IPS-NIHi7 (cell line): ENCODE data around the gene HOXD10.

Experiments used
- DNase-seq: peaks from one replicate; pipeline ENCODE4 v3.0.0; 2012; ENCODE audit warnings: mixed read lengths; ENCODE audit errors: extremely low spot score

The HOXD10 gene

DNA sequence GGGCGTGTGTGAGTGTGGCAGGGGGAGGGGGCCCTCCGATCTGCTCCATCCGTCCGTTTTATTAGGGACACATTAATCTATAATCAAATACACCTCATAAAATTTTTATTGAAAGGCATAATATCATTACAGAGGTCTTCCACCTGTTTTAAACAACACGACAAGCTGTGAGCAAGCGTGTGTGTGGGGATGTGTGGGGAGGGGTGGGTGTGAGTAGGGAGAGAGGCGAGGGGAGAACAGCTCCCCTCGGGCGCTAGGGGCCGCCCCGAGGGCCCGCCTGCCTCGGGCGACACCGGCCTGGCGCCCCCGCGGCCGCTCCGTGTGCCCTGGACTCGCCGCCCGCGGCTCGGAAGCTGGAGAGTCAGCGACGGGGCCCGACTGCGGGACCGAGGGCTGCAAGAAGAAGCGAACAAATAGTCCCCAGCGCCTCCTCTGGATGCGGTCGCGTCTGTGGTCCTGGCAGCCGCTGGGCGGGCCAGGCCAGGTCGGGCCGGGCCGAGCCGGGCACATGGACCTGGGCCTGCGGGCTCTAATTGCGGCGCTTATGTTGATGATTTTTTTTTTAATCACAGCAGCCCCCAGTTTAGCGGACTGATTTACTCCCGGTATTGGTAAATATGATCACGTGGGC, 5.6 kb downstream of the HOXD10 start:
- DNase-seq = no peak

DNA sequence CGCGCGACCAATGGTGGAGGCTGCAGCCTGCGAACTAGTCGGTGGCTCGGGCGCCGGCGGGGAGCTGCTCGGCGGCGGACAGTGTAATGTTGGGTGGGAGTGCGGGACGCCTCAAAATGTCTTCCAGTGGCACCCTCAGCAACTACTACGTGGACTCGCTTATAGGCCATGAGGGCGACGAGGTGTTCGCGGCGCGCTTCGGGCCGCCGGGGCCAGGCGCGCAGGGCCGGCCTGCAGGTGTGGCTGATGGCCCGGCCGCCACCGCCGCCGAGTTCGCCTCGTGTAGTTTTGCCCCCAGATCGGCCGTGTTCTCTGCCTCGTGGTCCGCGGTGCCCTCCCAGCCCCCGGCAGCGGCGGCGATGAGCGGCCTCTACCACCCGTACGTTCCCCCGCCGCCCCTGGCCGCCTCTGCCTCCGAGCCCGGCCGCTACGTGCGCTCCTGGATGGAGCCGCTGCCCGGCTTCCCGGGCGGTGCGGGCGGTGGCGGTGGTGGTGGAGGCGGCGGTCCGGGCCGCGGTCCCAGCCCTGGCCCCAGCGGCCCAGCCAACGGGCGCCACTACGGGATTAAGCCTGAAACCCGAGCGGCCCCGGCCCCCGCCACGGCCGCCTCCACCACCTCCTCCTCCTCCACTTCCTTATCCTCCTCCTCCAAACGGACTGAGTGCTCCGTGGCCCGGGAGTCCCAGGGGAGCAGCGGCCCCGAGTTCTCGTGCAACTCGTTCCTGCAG, 6.3 kb downstream of the HOXD10 start, which contains the start of gene HOXD9:
HOXD9 (plus strand) TSS at position 37 of the 728 bp plus-strand sequence; CDS start at position 87, 50 bp downstream.
- no peak for DNase-seq

GRCh38 chr2:176123411-176124109, 7.0 kb downstream of the HOXD10 start:
- no peak for DNase-seq

DNA sequence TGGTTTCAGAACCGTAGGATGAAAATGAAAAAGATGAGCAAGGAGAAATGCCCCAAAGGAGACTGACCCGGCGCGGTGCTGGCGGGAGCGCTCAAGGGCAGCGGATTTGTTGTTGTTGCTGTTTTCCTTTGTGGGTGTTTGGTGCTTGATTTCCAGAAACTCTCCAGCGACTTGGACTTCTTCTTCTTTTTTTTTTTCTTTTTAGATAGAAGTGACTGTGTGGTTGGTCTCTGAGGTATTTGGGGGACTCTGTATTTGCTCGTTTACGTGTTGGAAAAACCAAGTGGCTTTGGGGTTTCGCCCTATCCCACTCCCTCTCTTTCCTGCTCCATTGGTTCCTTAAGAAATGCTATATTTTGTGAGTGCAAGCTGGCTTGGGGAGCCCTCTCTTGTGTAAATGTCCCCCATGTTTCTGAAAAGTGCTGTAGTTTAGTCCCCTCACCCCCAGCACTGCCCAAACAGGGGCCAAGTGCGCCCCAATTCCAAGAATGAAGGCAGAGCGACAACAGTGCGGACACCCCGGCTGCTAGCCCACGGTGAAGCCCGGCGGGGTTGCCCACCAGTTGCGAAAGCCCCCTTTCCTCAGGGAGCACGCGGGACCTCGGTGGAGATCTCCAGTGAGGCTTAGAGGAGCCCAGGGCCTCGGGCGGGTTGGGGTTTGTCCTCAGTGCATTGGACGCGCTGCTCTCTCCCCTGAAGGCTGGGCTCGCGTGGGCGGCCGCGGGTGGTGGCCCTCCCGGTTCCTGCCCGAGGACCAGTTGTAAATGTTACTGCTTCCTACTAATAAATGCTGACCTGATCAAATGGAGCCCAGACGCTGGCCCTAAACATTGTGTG, 7.8 kb downstream of the HOXD10 start:
- DNase-seq = no peak

DNA sequence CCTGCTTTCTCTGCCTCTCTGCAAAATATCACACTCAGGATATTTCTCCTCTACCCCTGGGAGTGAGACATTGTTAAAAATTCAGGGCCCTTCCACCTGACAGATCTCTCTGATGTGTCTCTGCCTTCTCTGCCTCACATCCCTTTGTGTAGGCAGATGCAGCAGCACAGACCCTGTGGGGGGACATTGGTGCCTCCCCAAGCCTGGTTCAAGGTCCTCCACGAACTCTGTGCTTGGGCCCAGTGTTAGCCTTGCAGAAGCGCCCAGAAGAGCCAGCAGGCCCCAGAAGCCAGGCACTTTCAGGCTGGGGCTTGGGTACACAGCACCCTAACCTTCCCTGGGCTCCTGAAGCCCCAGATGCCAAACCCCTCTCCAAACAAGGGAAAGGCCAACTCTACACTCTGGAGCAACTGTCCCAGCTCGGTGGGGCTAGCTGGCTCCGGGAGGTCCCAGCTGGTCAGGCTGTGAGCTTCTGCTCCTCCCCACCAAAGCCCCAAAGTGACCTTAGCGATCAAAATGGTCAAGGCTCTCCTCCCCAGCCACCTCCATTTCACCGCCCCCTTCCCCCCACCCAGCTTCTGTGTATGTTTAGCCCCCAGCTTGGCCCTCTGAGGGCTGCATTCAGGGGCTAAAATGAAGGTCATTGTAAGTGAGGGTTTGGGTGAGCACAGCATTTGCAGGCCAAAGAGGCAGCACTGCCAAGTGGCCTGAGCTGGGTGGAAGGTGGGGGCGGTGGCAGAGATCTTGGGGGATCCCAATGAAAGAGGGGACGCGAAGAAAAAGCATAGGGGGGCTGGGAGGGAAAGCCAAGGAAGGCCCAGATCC, 8.6 kb downstream of the HOXD10 start:
- DNase-seq = no peak

DNA sequence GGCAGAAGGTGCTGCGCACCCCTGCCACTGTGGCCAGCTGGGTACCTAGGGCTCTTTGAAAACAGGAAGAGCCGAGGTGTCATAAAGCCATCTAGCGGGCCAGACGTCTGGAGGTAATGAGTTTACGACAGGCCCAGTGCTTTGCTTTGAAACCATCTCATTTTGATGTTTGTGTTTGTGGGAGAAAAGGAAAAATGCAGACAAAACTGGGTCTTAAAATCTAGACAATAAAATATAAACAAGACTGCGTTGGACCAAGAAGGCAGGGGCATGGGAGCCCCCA, 9.1 kb downstream of the HOXD10 start:
- DNase-seq = no peak

DNA sequence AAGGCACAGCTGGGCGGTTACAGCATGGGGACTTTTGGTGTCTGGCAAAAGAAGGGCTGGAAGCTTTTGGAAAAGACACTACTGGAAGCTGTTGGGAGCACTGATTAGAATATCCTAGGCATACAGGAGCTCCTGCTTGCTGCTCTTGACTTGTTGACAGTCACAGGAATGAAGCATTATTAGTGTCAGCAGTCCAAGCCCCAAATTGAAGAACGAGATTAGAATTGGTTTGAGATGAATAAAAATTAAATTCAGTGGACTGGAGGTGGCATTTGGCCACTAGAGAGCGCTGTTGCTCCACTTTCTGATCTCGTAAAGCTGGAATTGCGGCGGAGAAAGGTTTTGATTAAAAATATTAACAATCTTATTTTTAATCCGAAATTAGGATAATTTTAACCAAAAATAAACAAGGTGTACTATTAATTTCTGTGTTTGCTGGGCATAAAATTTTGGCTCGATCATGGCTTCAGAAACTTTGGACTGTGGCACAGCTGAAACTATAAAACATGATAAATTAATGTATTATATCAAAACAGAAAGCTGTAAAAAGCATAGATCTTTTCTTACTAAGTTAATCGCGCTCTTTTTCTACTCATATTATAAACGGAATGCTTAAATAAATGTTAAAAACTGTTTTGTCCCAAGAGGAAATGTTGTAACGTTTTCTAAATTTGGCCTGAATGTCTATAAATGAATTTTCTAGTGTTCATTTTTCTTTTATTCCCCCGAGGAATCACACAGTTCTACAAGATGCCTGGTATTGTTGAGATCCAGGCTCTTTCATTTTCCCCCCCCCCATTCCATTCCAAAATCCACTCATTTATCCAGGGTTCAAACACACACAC, 10.6 kb downstream of the HOXD10 start:
- no peak for DNase-seq

GRCh38 chr2:176127774-176128072, 11.1 kb downstream of the HOXD10 start:
- DNase-seq = no peak

- DNase-seq = no peak
Measured at GRCh38 chr2:176128172-176128981, 11.8 kb downstream of the HOXD10 start.

DNA sequence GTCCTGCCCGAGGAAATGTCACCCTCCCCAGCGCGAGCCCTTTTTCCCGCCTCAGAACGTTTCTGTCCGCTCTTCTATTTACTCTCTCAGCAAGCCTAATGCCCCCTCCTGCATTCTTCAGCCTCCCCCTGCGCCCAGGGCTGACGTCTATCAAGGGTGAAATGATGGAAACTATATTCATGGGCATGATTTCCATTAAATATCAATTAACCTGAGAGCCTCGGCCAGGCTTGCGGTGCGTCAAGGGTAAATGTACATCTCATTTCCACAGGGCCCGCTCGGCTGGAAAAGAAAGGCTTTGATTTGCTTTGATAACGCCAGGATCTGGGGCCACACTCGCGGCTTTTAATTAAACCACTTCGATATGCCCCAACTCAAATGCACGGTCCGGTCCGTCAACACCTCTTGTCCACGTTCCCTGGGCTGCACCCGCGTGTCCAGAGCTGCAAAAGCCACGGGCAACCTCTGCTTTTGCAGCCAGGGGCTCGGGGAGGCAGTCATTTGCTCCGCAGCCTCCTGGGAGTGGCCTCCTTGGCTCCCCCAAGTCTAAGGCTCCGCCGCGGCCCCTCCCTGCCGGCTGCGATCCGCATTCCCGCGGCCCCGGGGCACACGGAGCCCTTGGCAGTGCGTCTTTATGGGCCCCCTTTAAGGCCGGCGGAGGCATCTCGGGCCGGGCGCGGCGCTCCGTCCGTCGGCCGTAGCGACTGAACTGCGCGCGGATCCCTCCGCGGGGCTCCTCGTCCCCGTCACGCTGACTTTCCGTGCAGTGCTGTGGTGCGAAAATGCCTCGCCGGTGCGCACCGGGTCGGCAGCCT, 12.6 kb downstream of the HOXD10 start, which contains the start of gene HOXD8:
HOXD8 (plus strand) TSS at position 724 of the 815 bp plus-strand sequence. CDS start 662 bp downstream, outside the sequence.
- DNase-seq = no peak

DNA sequence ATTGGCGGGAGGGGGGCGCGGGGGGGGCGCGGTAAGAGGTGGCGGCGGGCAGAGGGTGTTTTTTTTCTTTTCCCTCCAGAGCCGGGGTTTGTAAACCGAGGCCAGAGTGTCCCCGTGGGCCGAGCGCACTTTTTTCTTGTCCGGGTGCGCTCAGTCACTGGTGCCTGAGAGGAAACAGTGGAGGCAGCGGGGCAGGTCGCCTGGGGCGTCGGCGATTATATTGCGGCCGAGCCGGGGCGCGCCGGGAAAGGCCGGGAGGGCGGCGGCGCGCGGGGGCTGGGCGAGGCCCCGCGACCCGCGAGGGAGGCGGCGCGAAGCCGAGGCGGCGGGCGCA, 13.2 kb downstream of the HOXD10 start:
- DNase-seq = no peak

GRCh38 chr2:176130147-176130956, 13.8 kb downstream of the HOXD10 start:
- no peak for DNase-seq

GRCh38 chr2:176130957-176131847, 14.6 kb downstream of the HOXD10 start:
- DNase-seq = no peak

DNA sequence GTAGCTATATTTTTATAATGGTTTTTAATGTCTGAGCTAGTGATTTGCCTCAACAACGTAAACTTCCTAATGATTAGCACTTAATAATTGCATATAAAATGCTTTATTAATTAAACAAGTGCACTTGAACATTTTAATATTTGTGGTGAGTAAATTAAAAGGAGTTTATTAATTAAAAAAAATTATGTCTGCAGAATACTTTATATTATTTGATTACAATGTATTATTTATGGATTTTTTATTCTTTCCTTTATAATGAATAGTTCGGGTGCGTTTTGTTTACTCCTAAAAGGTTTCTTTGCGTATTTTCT, 15.2 kb downstream of the HOXD10 start:
- DNase-seq = no peak

- DNase-seq = no peak
Measured at GRCh38 chr2:176132205-176133171, 15.9 kb downstream of the HOXD10 start.

DNA sequence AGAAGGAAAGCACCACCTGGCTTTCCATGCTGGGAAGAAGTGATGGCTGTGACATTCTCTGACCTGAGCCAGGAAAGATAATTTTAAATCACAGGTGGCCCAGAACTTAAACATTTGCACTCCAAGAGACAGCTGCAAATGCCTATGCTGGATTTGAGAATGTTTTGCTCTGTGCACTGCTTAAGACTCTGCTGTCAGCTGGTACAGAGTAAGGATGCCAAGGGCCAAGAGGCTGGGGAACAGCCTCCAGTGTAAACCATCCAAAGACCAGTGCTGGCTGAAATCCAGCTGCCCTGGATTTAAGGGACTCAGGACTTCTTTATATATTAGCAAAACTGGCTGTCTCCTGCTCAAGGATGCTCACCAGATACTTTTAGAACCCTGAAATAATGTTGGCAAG, 16.8 kb downstream of the HOXD10 start:
- DNase-seq = no peak
